Measurements from ENCODE around the gene HIF3A.
"Not testable (repeated sequence)": the region's sequence is repeated elsewhere in the genome, so short reads cannot be mapped to it uniquely, and the experiment has no call there.

Gene HIF3A

DNA sequence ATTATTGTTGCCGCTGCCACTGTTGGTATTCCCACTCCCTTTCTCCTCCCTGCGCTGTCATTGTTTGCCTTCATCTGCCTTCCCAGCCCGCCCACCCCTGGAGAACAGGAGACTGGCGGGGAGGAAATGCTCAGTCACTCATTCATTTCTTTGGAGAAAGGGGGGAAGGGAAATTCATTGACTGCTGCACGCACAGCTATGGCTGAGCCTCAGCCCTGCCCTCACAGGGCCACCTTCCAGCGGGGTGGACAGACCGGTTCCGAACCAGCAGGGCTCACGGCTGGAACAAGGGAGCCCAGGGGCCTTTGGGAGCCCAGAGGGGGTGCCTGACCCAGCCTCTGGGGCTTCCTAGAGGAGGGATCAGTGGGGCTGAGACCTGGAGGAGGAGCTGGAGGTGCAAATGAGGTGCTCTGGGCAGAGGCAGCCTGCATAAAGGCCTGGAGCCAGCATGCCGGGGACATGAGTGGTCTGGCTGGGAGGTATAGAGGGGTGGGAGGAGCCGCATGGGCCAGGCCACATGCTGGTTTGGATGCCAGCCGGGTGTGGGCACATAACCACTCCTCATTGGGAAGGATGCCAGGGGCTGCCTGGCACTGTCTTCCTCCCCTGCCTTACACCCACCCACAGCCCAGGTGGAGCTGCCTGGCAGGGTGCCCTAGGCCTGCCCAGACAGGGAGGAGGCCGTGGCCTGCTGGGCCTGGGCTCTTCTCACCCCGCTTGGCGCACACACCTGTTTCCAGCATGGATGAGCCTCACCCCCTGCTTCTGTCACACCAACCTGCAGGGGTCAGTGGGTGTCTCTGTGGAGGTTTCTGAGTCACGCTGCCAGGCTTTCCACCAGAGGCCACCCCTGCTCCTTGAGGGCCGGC, 76.9 kb downstream of the HIF3A start:
- H3K36me3 Mint-ChIP-seq (ENCODE audit: low read depth): peaks cover 25% of the 10 kb centered on the region
- DNase-seq: no peak
- H3K27ac Mint-ChIP-seq: no peak overlapping the region
- H3K27me3 Mint-ChIP-seq: no peaks in the 10 kb centered on the region
- no peak for ATAC-seq
- H3K4me1 Mint-ChIP-seq: peaks cover 19% of the 10 kb centered on the region
- H3K9me3 Mint-ChIP-seq: no peaks in the 10 kb centered on the region
- H3K4me3 Mint-ChIP-seq: no peak overlapping the region

DNA sequence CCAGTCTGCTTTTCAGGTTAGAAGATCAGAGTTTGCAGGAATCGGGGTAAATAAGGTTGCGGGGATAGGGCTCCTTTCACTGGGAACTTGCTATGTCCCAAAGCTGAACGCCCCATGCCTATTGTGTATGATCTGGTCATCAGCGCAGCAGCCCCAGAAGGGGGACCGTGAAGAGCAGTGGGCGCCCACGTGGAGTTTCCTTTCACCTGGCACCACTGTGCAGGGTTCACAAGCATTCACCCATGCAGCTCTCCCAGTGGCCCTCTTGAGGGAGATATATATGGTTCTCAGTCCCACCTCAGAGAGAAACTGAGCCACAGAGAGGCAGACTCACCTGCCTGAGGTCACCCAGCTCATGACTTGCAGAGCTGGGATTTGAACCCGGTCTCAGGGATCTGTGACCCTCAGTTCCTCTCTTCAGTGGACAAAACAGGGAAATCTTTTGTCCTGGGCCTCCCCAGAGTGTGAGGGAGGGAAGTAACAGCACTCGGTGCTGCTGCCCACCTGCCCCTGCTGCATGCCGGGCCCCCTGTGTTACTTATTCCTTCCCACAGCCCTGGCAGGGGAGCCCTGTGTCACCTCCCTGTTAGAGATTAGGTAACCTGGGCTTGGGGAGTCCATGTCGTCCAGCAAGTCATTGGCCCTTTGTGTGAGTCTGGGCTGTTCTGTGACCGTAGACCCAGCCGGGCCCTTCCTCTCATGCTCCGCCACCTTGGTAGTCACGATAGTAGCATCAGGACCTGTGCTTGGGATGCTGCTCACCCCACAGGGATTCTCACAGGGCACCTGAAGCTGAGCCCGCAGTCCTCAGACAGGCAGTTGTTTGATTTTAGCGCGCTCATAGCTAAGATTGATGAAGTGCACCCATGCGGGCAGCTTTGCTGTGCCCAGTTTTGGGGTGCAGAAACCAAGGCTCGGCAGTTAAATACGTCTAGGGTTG, 78.0 kb downstream of the HIF3A start:
- no peaks in the 10 kb centered on the region for H3K9me3 Mint-ChIP-seq
- peaks cover 14% of the 10 kb centered on the region for H3K4me1 Mint-ChIP-seq
- no peak overlapping the region for H3K27ac Mint-ChIP-seq
- no peak overlapping the region for H3K4me3 Mint-ChIP-seq
- DNase-seq (no peak), ATAC-seq (no peak)
- no peaks in the 10 kb centered on the region for H3K27me3 Mint-ChIP-seq
- H3K36me3 Mint-ChIP-seq (ENCODE audit: low read depth): peaks cover 31% of the 10 kb centered on the region

DNA sequence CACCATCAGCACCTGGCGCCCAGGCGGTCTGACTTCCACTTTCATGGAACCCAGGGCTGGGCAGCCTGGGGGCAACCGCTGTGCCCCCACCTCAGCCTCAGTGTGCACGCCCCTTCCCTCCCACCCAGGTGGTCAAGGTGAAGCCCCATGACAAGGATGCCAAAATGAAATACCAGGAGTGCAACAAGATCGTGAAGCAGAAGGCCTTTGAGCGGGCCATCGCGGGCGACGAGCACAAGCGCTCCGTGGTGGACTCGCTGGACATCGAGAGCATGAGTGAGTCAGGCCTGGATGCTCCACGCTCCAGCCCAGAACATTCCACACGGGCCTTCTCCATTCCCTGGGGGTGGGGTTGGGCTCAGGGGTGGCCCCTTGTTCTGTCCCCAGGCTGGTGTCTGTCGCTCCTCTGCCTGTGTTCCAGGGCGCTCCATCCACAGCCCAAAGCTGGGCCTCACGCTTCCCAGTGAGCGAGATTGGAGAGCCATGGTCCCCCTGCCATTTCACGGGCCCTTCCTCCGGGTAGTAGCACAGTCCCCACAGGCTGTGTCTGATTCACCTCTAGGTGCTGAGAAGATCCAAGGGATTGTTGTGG, 78.7 kb downstream of the HIF3A start:
- H3K27ac Mint-ChIP-seq, ATAC-seq, H3K4me3 Mint-ChIP-seq, DNase-seq, H3K27me3 Mint-ChIP-seq, H3K9me3 Mint-ChIP-seq: not testable (repeated sequence)
- H3K4me1 Mint-ChIP-seq: peaks cover 14% of the 10 kb centered on the region
- H3K36me3 Mint-ChIP-seq (ENCODE audit: low read depth): peaks cover 35% of the 10 kb centered on the region

DNA sequence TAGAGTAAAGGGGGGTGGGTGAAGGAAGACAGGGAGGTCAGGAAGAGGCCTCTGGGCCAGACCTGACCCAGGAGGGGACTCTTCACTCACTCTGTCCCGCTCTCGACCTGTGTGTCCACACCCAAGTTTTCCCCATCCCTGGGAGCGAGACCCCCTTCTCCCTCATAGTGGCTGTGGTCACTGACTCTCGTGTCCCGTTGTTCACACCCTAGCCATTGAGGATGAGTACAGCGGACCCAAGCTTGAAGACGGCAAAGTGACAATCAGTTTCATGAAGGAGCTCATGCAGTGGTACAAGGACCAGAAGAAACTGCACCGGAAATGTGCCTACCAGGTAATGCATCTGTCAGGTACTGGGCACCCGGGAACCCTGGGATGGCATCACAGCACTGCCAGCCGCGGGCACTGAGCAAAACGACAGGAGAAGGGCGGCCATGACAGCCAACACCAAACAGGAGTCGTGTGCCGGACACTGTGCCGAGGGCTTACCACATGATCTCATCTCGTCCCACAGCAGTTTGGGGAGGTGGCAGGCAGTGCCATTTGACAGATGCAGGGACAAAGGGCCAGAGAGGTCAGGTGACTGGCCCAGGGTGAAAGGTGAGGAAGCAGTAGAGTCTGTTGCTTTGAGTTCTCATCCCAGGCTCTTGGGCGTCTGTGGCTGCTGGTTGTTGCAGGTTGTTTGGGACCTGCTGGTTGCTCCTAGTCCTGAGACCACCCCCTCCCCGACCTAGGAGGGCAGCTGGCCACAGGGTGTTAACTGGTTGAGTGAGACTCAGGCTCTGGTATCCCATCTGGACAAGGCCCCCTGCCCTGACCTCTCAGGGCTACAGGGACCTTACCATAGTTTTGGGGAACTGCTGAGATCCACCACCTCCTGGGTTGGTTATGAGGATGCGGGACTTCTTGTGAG, 79.7 kb downstream of the HIF3A start:
- H3K27me3 Mint-ChIP-seq: no peaks in the 10 kb centered on the region
- H3K36me3 Mint-ChIP-seq (ENCODE audit: low read depth): peaks cover 41% of the 10 kb centered on the region
- DNase-seq (no peak), ATAC-seq (no peak)
- H3K4me3 Mint-ChIP-seq: no peak overlapping the region
- H3K27ac Mint-ChIP-seq: no peak overlapping the region
- H3K9me3 Mint-ChIP-seq: no peaks in the 10 kb centered on the region
- H3K4me1 Mint-ChIP-seq: peaks cover 8% of the 10 kb centered on the region

DNA sequence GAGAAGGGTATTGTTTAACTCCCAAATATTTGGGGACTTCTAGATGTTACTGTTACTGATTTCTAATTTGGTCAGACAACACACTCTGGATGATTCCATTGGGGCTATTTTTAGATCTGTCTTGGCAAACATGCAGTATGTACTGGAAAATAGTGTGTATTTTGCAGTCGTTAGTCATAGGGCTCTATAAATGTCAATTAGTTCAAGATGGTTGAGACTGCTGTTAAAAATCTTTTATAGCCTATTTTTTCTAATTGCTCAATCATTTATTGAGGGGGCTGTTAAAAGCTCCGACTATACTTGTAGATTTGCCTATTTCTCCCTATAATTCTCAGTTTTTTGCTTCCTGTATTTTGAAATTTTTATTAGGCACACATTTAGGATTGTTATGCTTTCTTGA, 81.4 kb downstream of the HIF3A start:
- Mint-ChIP-seq H3K36me3 (ENCODE audit: low read depth) (peaks cover 52% of the 10 kb centered on the region), H3K27ac (no peak overlapping the region), H3K4me3 (no peak overlapping the region), H3K4me1 (peaks cover 5% of the 10 kb centered on the region), H3K9me3 (no peaks in the 10 kb centered on the region), H3K27me3 (no peaks in the 10 kb centered on the region)
- DNase-seq: no peak
- ATAC-seq: no peak

DNA sequence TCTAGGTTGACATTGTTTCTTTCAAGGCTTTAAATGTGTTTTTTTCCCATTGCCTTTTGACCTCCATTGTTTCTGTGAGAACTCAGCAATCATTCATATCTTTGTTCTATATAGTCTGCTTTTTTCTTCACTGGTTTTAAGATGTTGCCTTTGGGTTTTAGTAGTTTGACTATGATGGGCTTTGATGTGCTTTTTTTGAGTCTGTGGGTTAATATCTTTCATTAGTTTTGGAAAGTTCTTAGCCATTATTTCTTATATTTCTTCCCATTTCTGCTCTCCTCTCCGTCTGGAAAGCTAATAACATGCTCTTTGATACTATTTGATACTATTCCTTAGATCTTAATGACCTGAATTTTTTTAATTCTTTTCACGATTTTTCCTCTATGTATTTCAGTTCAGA, 83.8 kb downstream of the HIF3A start:
- Mint-ChIP-seq H3K9me3 (no peaks in the 10 kb centered on the region), H3K4me1 (peaks cover 5% of the 10 kb centered on the region), H3K27me3 (no peaks in the 10 kb centered on the region), H3K4me3 (no peak overlapping the region), H3K27ac (no peak overlapping the region), H3K36me3 (ENCODE audit: low read depth) (peaks cover 61% of the 10 kb centered on the region)
- no peak for ATAC-seq
- DNase-seq: no peak

DNA sequence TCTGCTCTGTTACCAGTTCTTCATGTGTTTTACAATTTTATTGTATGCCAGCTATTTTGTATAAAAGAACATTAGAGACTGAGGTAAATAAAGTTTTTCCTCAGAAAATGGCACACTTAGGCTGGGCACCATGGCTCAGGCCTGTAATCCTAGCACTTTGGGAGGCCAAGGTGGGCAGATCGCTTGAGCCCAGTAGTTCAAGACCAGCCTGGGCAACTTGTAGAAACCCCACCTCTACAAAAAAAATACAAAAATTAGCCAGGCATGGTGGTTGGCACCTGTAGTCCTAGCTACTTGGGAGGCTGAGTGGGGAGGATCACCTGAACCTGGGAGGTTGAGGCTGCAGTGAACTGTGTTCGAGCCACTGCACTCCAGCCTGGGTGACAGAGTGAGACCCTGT, 84.5 kb downstream of the HIF3A start:
- Mint-ChIP-seq H3K4me3 (no peak overlapping the region), H3K27me3 (no peaks in the 10 kb centered on the region), H3K36me3 (ENCODE audit: low read depth) (peaks cover 60% of the 10 kb centered on the region), H3K27ac (no peak overlapping the region), H3K9me3 (no peaks in the 10 kb centered on the region), H3K4me1 (peaks cover 5% of the 10 kb centered on the region)
- no peak for ATAC-seq
- no peak for DNase-seq

DNA sequence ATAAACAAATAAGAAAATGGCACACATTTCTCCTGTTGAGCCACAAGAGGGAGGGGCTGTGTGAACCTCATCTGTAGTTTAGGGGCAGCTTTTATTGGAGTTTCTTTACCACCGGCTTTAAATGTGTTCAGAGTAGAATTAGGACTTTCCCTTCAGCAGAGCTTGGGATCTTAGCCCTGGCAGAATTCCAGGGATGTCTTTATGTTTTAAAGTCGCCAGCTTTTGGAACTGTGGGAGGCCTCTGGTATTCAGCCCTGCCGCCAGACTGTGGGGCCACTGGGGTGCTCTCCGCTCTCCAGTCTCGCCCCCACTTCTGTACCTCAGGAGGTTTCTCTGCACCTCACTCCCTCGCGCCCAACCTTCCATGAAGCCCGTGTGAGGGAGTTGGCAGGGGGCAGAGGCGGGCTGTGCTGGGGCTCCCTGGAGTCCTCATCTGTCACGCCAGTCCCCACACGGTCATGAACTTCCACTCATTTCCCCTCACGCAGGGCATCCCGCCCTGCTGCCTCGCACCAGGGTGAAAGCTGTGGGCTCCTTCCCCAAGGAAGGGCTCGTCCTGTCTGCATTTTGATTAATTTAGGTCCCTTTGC, 85.0 kb downstream of the HIF3A start:
- no peak overlapping the region for H3K4me3 Mint-ChIP-seq
- no peaks in the 10 kb centered on the region for H3K27me3 Mint-ChIP-seq
- DNase-seq (no peak), ATAC-seq (no peak)
- no peak overlapping the region for H3K27ac Mint-ChIP-seq
- H3K36me3 Mint-ChIP-seq (ENCODE audit: low read depth): peaks cover 59% of the 10 kb centered on the region
- peaks cover 5% of the 10 kb centered on the region for H3K4me1 Mint-ChIP-seq
- no peaks in the 10 kb centered on the region for H3K9me3 Mint-ChIP-seq

DNA sequence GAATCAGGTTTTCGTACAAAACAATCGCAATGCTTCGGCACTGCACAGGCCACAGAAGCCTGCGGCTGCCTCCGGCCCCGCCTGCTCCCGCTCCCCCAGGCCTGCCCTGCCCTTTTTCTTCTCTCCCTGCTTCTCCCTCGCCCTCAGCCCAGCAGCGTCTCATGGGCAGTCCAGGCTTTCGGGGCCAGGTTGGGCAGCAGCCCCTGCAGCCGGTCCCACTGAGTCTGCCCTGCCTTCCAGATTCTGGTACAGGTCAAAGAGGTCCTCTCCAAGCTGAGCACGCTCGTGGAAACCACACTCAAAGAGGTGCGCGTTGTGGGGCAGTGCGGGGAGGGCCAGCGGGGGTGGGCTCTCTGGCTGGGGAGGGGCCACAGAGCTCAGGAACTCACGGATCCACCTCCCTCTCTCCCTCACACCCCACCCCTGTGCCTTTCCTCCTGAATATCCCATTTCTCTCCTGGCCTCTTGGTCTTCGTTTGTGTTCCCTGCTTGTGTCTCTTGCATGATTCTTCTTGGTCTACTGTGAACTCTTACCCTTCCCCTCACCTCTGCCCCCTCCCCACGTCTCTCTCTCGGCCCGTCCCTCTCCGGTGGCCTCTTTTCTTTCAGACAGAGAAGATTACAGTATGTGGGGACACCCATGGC, 86.5 kb downstream of the HIF3A start:
- Mint-ChIP-seq H3K9me3 (no peaks in the 10 kb centered on the region), H3K36me3 (ENCODE audit: low read depth) (peaks cover 58% of the 10 kb centered on the region), H3K4me1 (peaks cover 2% of the 10 kb centered on the region), H3K27ac (no peak overlapping the region), H3K27me3 (no peaks in the 10 kb centered on the region), H3K4me3 (no peak overlapping the region)
- ATAC-seq: no peak
- DNase-seq: no peak

DNA sequence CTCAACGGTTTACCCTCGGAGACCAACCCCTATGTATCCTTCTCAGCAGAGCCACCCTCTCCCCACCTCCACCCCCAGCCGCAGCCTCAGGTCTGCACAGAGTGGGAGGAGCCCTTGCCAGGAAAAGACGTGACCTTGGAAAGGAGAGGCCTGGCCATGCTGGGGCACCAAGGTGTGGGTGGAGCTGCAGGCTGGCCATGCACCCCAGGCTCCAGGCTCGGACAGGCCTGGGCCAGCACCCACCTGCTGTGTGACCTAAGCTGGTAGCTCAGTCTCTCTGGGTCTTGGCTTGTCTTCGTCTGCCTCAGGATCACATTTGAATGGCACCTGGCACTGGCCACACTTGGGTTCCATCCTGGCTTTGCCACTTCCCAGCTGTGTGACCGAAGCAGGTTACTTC, 87.0 kb downstream of the HIF3A start:
- Mint-ChIP-seq H3K9me3 (no peaks in the 10 kb centered on the region), H3K27me3 (no peaks in the 10 kb centered on the region), H3K4me1 (peaks cover 2% of the 10 kb centered on the region), H3K27ac (no peak overlapping the region), H3K4me3 (no peak overlapping the region), H3K36me3 (ENCODE audit: low read depth) (peaks cover 60% of the 10 kb centered on the region)
- no peak for DNase-seq
- no peak for ATAC-seq

DNA sequence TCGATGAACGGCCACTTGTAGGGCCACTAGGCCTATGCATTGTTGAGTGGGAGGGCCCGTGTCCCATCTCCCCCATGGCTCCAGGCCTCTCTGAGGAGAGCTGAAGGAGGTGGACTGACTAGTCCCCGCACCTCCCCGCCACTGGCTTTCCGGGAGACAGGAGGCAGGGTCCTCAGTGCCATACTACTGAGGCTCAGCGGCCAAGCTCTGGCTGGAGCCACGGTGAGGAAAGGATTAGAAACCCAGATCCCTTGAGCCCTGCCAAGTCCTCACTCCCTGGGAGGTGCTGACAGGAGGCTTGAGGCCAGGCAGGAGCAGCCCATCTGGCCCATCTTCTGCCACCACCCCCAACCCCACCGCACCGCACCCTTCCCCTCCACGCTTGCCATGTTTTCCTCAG, 87.6 kb downstream of the HIF3A start:
- no peaks in the 10 kb centered on the region for H3K9me3 Mint-ChIP-seq
- ATAC-seq (no peak), DNase-seq (no peak)
- H3K4me3 Mint-ChIP-seq: no peak overlapping the region
- H3K27ac Mint-ChIP-seq: no peak overlapping the region
- H3K36me3 Mint-ChIP-seq (ENCODE audit: low read depth): peaks cover 60% of the 10 kb centered on the region
- H3K27me3 Mint-ChIP-seq: no peaks in the 10 kb centered on the region
- peaks cover 2% of the 10 kb centered on the region for H3K4me1 Mint-ChIP-seq

DNA sequence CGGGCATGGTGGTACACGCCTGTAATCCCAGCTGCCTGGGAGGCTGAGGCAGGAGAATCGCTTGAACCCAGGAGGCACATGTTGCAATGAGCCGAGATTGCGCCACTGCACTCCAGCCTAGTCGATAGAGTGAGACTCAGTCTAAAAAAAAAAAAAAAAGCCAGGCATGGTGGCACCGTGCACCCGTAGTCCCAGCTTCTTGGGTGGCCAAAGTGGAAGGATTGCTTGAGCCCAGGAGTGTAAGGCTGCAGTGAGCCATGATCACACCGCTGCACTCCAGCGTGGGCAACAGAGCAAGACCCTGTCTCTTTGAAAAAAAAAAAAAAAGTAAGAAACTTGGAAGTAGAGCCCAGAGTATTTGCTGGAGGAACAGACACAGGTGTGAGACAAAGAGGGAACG, 88.8 kb downstream of the HIF3A start:
- Mint-ChIP-seq H3K4me3 (no peak overlapping the region), H3K9me3 (no peaks in the 10 kb centered on the region), H3K27ac (no peak overlapping the region), H3K27me3 (no peaks in the 10 kb centered on the region), H3K36me3 (ENCODE audit: low read depth) (peaks cover 60% of the 10 kb centered on the region), H3K4me1 (peaks cover 2% of the 10 kb centered on the region)
- ATAC-seq: no peak
- DNase-seq: no peak

DNA sequence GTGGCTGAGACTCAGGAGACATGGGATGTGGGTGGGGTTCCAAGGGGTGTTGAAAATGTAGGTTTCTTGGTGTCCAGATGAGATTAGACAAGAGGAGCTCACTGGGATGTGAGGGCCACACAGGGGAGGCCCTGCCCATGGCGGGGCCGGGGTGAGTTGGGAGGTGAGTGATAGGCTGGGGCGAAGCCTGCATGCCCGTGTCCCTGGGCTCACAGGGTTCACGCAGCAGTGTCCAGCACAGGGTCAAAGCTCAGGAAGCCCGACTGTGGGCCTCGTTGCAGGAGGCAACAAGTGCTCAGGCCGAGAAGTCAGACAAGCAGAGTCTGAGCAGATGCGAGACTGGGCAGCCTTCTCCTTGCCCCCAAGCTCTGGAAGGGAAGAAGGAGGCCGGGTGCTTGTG, 89.3 kb downstream of the HIF3A start:
- peaks cover 57% of the 10 kb centered on the region for H3K36me3 Mint-ChIP-seq (ENCODE audit: low read depth)
- no peaks in the 10 kb centered on the region for H3K9me3 Mint-ChIP-seq
- DNase-seq (no peak), ATAC-seq (no peak)
- H3K27me3 Mint-ChIP-seq: no peaks in the 10 kb centered on the region
- H3K4me1 Mint-ChIP-seq: peaks cover 2% of the 10 kb centered on the region
- H3K27ac Mint-ChIP-seq: no peak overlapping the region
- no peak overlapping the region for H3K4me3 Mint-ChIP-seq
